ENCODE results near the gene IMPDH1. TPM values are rescaled to one million over a fixed set of nuclear protein-coding genes. Genes with fewer than 3 reads are reported as not detected.
A peak's percentile ranks its signal among the peaks of the same experiment; 100 is the strongest.

Gene IMPDH1
- total RNA-seq, 1 donor from 2014 or later, result 20.0 TPM

- intact Hi-C loops (cut with DNase I), result no loop called here
- no peak for ATAC-seq (ENCODE audit: poor library complexity)
- DNase-seq, result no peak
Measured at GRCh38 chr7:128407751-128408708, 1.8 kb downstream of the IMPDH1 start.

DNA sequence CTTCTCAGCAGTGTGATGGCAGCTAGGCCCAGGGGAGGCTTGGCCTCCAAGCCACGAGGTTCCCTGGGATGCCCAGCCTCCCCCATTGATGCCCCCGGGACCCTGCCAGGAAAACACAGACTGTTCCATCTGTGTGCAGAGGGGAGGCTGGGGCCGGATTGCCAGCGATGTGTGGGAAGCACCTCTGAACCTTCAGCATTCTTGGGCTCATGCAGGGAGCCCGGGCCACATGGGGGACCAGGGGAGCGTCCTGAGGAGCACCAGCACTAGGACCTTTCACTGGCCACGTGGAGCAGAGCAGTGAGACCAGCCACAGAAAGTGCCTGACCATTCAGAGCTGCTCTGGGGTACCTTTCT lies 2.6 kb downstream of the IMPDH1 start:
- no peak for DNase-seq
- intact Hi-C loops (cut with DNase I), result no loop called here
- no peak for ATAC-seq (ENCODE audit: poor library complexity)

DNA sequence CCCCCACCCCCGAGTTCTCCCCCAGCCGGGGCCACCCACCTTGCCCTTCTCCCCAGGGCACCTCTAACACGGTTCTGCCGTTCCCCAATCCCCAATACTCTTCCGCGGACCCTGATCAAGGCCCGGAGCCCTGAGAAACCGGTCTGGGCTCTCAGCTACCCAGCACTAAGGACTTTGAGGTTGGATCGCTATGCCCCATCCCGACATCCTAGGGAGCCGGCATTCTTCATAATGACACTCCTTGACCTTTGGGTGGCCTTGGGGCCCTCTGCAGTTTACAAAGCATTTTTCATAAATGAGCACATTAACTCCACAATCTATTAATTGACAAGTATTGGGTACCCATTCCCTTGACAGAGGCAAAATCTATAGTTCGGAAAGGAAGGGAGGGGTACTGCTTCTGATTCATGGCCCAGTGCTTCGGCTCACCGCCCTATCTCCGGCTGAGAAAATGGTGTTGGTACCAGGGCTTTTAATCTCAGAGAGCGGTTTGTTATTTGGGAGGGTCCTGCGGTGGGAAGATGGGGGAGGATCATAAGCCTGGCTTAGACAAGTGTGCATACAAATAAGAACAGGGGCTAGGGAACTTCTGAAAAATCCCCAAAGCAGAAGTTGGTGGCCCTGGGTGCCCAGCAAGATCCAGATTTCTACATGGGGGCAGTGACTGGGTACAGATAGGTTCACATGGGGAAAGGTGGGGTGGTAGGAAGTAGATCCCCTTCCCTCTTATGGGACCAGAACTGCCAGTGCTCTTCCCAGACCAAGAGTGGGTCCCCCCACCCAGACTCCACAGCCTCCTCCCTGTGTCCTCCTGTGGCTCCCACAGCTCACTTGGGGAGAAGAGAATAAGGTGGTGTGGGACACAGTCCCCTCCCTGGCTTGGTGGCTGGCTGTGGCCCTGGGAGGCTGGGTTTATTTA lies 3.2 kb downstream of the IMPDH1 start:
- DNase-seq (no peak), ATAC-seq (ENCODE audit: poor library complexity) (no peak)
- intact Hi-C loops (cut with DNase I), result no loop called here

DNA sequence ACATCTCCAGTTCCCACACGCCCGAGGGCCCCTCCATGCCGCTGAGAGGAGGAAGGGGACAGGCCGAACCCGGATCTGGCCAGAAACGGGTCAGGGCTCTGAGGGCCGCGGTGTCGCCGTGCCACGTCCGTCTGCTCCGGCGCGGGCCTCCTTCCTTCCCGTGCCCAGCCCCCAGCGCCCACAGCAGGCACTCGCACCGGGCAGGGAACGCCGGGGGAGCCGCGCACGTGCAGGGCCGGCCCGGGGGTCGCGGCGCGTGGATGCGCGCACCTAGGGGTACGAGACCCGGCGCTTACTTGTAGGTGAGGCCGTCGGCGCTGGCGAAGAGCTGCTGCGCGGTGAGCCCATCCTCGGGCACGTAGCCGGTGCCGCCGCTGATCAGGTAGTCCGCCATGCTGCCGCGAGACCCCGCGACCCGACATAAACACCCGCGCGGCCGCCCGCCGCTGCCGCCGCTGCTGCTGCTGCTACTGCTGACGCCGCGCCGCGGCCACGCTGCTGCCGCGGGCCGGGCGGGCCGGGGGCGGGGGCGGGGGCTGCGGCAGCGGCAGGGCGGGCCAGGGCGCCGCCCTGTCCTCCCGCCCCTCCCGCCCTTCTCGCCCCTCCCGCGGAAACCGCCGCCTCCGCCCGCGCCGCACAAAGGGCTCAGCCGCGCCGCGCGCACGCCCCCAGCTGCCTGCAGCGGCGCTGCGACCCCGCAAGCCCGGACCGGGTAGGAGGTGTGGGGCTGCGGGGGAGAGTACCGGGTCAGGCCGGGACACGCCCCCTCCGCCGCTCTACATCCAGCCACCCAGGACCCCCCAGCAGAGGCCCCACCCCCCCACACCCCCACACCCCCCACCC lies 4.1 kb downstream of the IMPDH1 start:
- intact Hi-C loops (cut with DNase I), result no loop called here
- ATAC-seq (ENCODE audit: poor library complexity) (peak; percentile 1), DNase-seq (peak; percentile 73)

GRCh38 chr7:128404886-128405470 lies 4.8 kb downstream of the IMPDH1 start:
- intact Hi-C loops (cut with DNase I), result no loop called here

GRCh38 chr7:128404143-128404681 lies 5.6 kb downstream of the IMPDH1 start:
- DNase-seq (no peak), ATAC-seq (ENCODE audit: poor library complexity) (no peak)
- intact Hi-C loops (cut with DNase I), result no loop called here

More at GRCh38 chr7:128404886-128405470, 4.8 kb downstream of the IMPDH1 start:
- no peak for DNase-seq
- ATAC-seq (ENCODE audit: poor library complexity), result no peak

- ATAC-seq (ENCODE audit: poor library complexity) (no peak), DNase-seq (no peak)
- intact Hi-C loops (cut with DNase I), result no loop called here
Measured at GRCh38 chr7:128403676-128404075, 6.1 kb downstream of the IMPDH1 start.

DNA sequence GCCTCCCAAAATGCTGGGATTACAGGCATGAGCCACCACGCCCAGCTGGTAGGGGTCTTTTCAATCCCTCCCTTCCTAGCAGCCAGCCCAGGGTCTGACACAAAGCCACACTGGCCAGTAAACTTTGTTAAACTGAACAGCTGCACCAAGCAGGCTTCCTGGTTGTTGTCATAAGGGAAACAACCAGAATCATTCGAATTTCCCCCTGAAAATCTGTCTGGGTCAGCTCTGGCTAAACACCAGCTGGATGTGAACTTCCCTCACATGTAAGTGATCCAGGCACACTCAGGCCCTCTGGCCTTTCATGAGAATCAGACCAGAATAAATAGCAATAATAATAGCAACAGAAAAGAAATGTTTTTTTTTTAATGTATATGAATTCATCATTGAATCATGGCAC lies 7.4 kb downstream of the IMPDH1 start:
- no peak for DNase-seq
- no peak for ATAC-seq (ENCODE audit: poor library complexity)
- intact Hi-C loops (cut with DNase I), result no loop called here

DNA sequence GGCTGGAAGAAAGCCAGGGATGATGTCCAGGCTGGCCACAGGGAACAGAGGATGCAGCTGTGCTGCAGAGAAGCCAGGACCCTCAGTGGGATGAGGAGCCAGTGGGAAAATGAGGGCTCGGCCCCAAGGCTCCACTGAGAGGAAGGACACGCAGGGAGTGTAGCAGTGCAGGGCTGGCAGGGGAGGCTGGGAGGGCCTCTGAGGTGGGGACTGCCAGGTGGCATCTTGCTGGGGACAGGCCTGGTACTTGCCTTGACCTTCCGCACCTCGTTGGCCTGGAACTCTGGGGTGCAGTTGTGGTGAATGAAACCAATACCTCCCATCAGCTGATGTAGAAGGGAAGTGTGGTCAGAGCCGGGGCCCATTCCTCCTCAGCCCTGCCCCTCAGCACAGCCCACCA lies 9.2 kb downstream of the IMPDH1 start:
- no peak for ATAC-seq (ENCODE audit: poor library complexity)
- no peak for DNase-seq
- intact Hi-C loops (cut with DNase I), result no loop called here

GRCh38 chr7:128399991-128400390 lies 9.8 kb downstream of the IMPDH1 start:
- DNase-seq (no peak), ATAC-seq (ENCODE audit: poor library complexity) (no peak)
- intact Hi-C loops (cut with DNase I), result no loop called here

GRCh38 chr7:128398841-128399135 lies 11.0 kb downstream of the IMPDH1 start:
- DNase-seq (no peak), ATAC-seq (ENCODE audit: poor library complexity) (no peak)
- intact Hi-C loops (cut with DNase I), result no loop called here

DNA sequence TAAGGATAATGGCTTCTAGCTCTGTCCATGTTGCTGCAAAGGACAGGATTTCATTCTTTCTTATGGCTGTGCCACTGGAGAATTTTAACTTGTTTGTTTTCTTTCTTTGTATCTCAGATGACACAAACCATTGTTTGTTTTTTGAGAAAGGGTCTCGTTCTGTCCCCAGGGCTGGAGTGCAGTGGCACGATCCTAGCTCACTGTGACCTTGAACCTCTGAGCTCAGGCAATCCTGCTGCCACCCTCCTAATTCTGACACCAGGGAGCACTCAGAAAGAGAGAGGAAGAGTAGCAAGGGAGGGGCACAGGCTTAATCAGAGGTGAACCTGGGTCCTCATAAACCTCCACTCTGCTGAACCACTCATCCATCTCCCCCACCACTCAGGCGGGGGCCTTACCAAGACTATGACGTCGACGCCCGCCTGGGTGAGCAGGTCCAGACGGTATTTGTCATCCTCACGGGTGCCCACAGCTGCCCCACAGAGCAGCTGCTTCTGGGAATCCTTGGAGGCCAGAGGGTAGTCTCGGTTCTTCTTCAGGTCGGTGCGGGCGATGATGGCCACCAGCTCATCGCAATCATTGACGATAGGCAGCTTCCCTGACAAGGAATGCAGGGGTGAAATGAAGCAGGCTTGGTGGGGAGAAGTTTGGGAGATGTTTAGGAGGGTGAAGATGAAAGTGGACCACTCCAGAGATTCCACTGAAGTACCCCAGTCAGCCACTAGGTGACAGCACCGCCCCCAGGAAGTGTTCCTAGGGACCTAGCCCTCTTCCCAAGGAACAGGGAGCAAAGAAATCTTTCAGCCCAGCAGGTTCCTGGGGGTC lies 11.6 kb downstream of the IMPDH1 start:
- peak; percentile 77 for ATAC-seq (ENCODE audit: poor library complexity)
- intact Hi-C loops (cut with DNase I), result no loop called here
- DNase-seq, result peak; percentile 69

GRCh38 chr7:128396357-128396756 lies 13.4 kb downstream of the IMPDH1 start:
- intact Hi-C loops (cut with DNase I), result no loop called here
- DNase-seq (no peak), ATAC-seq (ENCODE audit: poor library complexity) (no peak)

- intact Hi-C loops (cut with DNase I), result no loop called here
- DNase-seq (no peak), ATAC-seq (ENCODE audit: poor library complexity) (no peak)
Measured at GRCh38 chr7:128395748-128396147, 14.0 kb downstream of the IMPDH1 start.

- intact Hi-C loops (cut with DNase I), result no loop called here
- DNase-seq (no peak), ATAC-seq (ENCODE audit: poor library complexity) (no peak)
Measured at GRCh38 chr7:128394904-128395496, 14.8 kb downstream of the IMPDH1 start.

GRCh38 chr7:128393526-128394330 lies 16.1 kb downstream of the IMPDH1 start:
- intact Hi-C loops (cut with DNase I), result no loop called here
- DNase-seq (no peak), ATAC-seq (ENCODE audit: poor library complexity) (no peak)

Data from Right ventricle myocardium superior (tissue), 1 donor.